K562 (cell line): ENCODE measurements around the gene FGF22. TPM values are rescaled to one million over a fixed set of nuclear protein-coding genes. Genes with fewer than 3 reads are reported as not detected.

Experiments used
- ARID1B ChIP-seq: fragments of 450-650 bp; IDR thresholded peaks from 2 replicates; pipeline ENCODE4 v1.6.1; 2016; ENCODE audit warnings: antibody characterized with exemption, mild to moderate bottlenecking, inconsistent platforms
- HMGN3 ChIP-seq: IDR thresholded peaks from 2 replicates; pipeline ENCODE4 v1.6.1; 2011; ENCODE audit warnings: borderline replicate concordance, low read depth, mild to moderate bottlenecking, mixed read lengths, low read length; ENCODE audit not compliant: insufficient read length; ENCODE audit errors: extremely low read depth
- ILK ChIP-seq: fragments of 450-650 bp; IDR thresholded peaks from 2 replicates; pipeline ENCODE4 v1.6.1; 2016; ENCODE audit warnings: missing genetic modification characterization, low read depth, mild to moderate bottlenecking, missing compliant biosample characterization, moderate library complexity, borderline replicate concordance
- NFATC3 ChIP-seq: fragments of 450-650 bp; IDR thresholded peaks from 2 replicates; pipeline ENCODE4 v1.6.1; 2017; ENCODE audit warnings: mild to moderate bottlenecking
- NFE2L1 ChIP-seq: fragments of 450-650 bp; IDR thresholded peaks from 2 replicates; pipeline ENCODE4 v1.6.1; 2016; ENCODE audit warnings: missing genetic modification characterization, low read depth, mild to moderate bottlenecking, missing compliant biosample characterization, moderate library complexity, borderline replicate concordance
- NFIC ChIP-seq: fragments of 450-650 bp; IDR thresholded peaks from 2 replicates; pipeline ENCODE4 v1.6.1; 2017; ENCODE audit warnings: mild to moderate bottlenecking, inconsistent platforms
- SIN3B ChIP-seq: fragments of 450-650 bp; IDR thresholded peaks from 2 replicates; pipeline ENCODE4 v1.6.1; 2017; ENCODE audit warnings: low read depth, mild to moderate bottlenecking, moderate library complexity
- ZBTB1 ChIP-seq: sonication (generic); formaldehyde crosslinking; IDR thresholded peaks from 2 replicates; pipeline ENCODE4 v1.8.1; 2023; ENCODE audit warnings: missing genetic modification reagents, low read depth, mild to moderate bottlenecking, borderline replicate concordance
- ZFX ChIP-seq: sonication (generic); formaldehyde crosslinking; IDR thresholded peaks from 2 replicates; pipeline ENCODE4 v1.8.0; 2022; ENCODE audit warnings: mild to moderate bottlenecking, missing genetic modification reagents, moderate library complexity
- ZNF12 ChIP-seq: sonication (generic); formaldehyde crosslinking; IDR thresholded peaks from 2 replicates; pipeline ENCODE4 v1.4.0; 2020; ENCODE audit warnings: mild to moderate bottlenecking, missing genetic modification reagents
- ZNF184 ChIP-seq: sonication (generic); formaldehyde crosslinking; IDR thresholded peaks from 2 replicates; pipeline ENCODE4 v1.5.0; 2020; ENCODE audit warnings: missing genetic modification reagents
- ZNF668 ChIP-seq: fragments of 250-450 bp; sonication (Bioruptor Pico); IDR thresholded peaks from 2 replicates; pipeline ENCODE4 v1.8.0; 2022; ENCODE audit warnings: mild to moderate bottlenecking, inconsistent platforms
- ZNF717 ChIP-seq: fragments of 250-450 bp; sonication (Bioruptor Pico); IDR thresholded peaks from 2 replicates; pipeline ENCODE4 v1.5.0; 2021
- polyA plus RNA-seq, 8 experiments: library from polyadenylated mRNA; depleted of rRNA in 4 of 8; stranded (reverse) in 5 of 8; unstranded in 3 of 8; fragments of >200 nt; fragmentation: Nextera tagmentation in 2 of 8; fragmentation: Illumina TruSeq in 1 of 8; extraction: Ambion mirVana in 2 of 8; extraction: Trizol in 1 of 8; gene quantifications; 2 replicates each; pipeline versions ENCODE4 v1.2.1 to v1.2.3, GENCODE V29; 2011 to 2014; ENCODE audit warnings: inconsistent platforms in 1 of 8, missing spikeins in 1 of 8
- total RNA-seq, 7 experiments: library from RNA; depleted of rRNA in 6 of 7; stranded (reverse); fragments of >200 nt in 6 of 7; fragmentation: Illumina TruSeq in 2 of 7; extraction: Trizol in 2 of 7; gene quantifications; 2 replicates each; pipeline versions ENCODE4 v1.2.1 to v1.2.3, GENCODE V29; 2011 to 2021; ENCODE audit warnings: low replicate concordance in 1 of 7
- TF ChIP-seq, protein P1 (sequence below): sonication (generic); formaldehyde crosslinking; IDR thresholded peaks from 2 replicates; pipeline ENCODE4 v1.8.1; 2023; ENCODE audit warnings: mild to moderate bottlenecking, missing genetic modification reagents
- TF ChIP-seq, protein P2 (sequence below): sonication (generic); formaldehyde crosslinking; IDR thresholded peaks from 2 replicates; pipeline ENCODE4 v1.8.0; 2022; ENCODE audit warnings: mild to moderate bottlenecking, low read depth, missing genetic modification reagents
- TF ChIP-seq, protein P3 (sequence below): fragments of 250-450 bp; sonication (Bioruptor Pico); IDR thresholded peaks from 2 replicates; pipeline ENCODE4 v1.8.0; 2021; ENCODE audit warnings: borderline replicate concordance, mild to moderate bottlenecking, moderate library complexity; ENCODE audit not compliant: poor library complexity, severe bottlenecking
- TF ChIP-seq, protein P4 (sequence below): fragments of 450-650 bp; IDR thresholded peaks from one replicate; pipeline ENCODE4 v1.6.1; 2018; ENCODE audit warnings: mild to moderate bottlenecking, moderate library complexity; ENCODE audit not compliant: partially characterized antibody
- TF ChIP-seq, protein P5 (sequence below): fragments of 250-450 bp; sonication (Bioruptor Pico); IDR thresholded peaks from 2 replicates; pipeline ENCODE4 v1.8.0; 2022; ENCODE audit warnings: moderate library complexity, mild to moderate bottlenecking, inconsistent platforms

Gene FGF22
- total and polyA plus RNA-seq, 9 of the 15 experiments (the other 6 are each of a cell fraction or from before 2014, with no cell fraction given) = 0.14 to 2.2 (median 0.86) TPM; not detected in 4

DNA sequence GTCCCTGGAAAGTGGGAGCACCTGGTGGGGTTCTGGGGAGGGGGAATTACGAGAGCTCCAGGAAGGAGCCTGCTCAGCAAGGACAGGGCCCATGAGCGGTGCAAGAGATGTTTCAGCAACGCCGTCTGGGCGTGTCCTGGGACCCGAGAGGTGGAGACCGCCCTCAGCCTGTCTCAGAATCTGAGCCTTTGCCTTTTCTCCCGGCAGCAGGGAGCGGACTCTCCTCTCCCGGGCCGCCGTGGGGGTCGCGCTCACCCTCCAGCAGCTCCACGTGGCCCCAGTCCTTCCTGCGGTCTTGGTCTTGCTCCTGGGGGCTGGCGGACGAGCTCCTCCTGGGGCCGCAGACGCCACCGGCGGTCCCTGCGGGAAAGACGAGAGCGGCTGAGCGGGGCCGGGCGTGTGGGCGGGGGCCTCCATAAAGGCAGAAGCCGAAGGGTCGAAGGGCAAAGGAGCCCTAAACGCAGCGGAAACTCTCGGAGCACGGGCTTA is 7.1 kb upstream of the FGF22 start (continued):
- TF ChIP-seq, protein P1, sequence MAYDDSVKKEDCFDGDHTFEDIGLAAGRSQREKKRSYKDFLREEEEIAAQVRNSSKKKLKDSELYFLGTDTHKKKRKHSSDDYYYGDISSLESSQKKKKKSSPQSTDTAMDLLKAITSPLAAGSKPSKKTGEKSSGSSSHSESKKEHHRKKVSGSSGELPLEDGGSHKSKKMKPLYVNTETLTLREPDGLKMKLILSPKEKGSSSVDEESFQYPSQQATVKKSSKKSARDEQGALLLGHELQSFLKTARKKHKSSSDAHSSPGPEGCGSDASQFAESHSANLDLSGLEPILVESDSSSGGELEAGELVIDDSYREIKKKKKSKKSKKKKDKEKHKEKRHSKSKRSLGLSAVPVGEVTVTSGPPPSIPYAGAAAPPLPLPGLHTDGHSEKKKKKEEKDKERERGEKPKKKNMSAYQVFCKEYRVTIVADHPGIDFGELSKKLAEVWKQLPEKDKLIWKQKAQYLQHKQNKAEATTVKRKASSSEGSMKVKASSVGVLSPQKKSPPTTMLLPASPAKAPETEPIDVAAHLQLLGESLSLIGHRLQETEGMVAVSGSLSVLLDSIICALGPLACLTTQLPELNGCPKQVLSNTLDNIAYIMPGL (CRISPR knock-in tag) = no peak
- TF ChIP-seq ZBTB1 (CRISPR knock-in tag) (no peak), ZNF12 (CRISPR knock-in tag) (no peak), ZFX (CRISPR knock-in tag) (no peak), SIN3B (no peak), ZNF668 (CRISPR knock-in tag) (no peak), NFATC3 (no peak), ILK (tag) (no peak), NFE2L1 (tag) (no peak), NFIC (no peak), ARID1B (no peak), HMGN3 (no peak), ZNF717 (CRISPR knock-in tag) (no peak), ZNF184 (no peak)
- TF ChIP-seq, protein P2, sequence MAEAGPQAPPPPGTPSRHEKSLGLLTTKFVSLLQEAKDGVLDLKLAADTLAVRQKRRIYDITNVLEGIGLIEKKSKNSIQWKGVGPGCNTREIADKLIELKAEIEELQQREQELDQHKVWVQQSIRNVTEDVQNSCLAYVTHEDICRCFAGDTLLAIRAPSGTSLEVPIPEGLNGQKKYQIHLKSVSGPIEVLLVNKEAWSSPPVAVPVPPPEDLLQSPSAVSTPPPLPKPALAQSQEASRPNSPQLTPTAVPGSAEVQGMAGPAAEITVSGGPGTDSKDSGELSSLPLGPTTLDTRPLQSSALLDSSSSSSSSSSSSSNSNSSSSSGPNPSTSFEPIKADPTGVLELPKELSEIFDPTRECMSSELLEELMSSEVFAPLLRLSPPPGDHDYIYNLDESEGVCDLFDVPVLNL (CRISPR knock-in tag) = no peak
- TF ChIP-seq, protein P3, sequence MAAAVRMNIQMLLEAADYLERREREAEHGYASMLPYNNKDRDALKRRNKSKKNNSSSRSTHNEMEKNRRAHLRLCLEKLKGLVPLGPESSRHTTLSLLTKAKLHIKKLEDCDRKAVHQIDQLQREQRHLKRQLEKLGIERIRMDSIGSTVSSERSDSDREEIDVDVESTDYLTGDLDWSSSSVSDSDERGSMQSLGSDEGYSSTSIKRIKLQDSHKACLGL (CRISPR knock-in tag) = no peak
- TF ChIP-seq, protein P4, sequence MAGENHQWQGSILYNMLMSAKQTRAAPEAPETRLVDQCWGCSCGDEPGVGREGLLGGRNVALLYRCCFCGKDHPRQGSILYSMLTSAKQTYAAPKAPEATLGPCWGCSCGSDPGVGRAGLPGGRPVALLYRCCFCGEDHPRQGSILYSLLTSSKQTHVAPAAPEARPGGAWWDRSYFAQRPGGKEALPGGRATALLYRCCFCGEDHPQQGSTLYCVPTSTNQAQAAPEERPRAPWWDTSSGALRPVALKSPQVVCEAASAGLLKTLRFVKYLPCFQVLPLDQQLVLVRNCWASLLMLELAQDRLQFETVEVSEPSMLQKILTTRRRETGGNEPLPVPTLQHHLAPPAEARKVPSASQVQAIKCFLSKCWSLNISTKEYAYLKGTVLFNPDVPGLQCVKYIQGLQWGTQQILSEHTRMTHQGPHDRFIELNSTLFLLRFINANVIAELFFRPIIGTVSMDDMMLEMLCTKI = no peak
- TF ChIP-seq, protein P5, sequence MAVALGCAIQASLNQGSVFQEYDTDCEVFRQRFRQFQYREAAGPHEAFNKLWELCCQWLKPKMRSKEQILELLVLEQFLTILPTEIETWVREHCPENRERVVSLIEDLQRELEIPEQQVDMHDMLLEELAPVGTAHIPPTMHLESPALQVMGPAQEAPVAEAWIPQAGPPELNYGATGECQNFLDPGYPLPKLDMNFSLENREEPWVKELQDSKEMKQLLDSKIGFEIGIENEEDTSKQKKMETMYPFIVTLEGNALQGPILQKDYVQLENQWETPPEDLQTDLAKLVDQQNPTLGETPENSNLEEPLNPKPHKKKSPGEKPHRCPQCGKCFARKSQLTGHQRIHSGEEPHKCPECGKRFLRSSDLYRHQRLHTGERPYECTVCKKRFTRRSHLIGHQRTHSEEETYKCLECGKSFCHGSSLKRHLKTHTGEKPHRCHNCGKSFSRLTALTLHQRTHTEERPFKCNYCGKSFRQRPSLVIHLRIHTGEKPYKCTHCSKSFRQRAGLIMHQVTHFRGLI (CRISPR knock-in tag) = no peak
